H1 (cell line): ENCODE results near the gene RASGRP1.

Experiments used
- EP300 ChIP-seq, 2 experiments: IDR thresholded peaks; 1 replicate in 1 of 2; 2 replicates in 1 of 2; pipeline ENCODE4 v1.6.1; 2011 to 2012; ENCODE audit warnings: low read depth in 2 of 2, low read length in 2 of 2, mild to moderate bottlenecking in 2 of 2, borderline replicate concordance in 1 of 2, inconsistent platforms in 1 of 2, moderate library complexity in 1 of 2
- TF ChIP-seq, protein P1 (sequence below), 3 experiments: IDR thresholded peaks; 1 replicate in 2 of 3; 2 replicates in 1 of 3; pipeline versions ENCODE4 v1.5.1 to v1.6.1; 2011; ENCODE audit warnings: low read length in 3 of 3, mild to moderate bottlenecking in 3 of 3, inconsistent platforms in 2 of 3, low read depth in 1 of 3, moderate library complexity in 1 of 3; ENCODE audit not compliant: insufficient read depth in 1 of 3; ENCODE audit errors: control extremely low read depth in 1 of 3

DNA sequence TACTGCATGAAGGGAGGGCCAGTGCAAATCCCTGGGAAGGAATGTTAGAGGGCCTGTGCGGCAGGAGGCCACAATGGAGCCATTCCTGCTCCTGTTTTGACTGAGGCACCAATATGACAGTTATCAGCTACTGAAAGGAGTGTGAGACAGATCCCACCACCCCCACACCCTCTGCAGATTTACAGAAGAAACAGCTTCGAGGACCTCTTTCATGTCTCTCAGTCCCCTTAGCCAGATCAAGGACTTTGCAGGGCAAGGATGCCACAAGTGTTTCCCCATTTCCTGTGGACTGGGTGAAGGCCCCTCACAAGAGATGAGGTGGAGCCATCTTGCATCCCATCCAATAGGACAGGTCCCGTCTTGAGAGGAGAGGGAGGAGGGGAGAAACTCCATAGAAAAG, 48.5 kb upstream of the RASGRP1 start:
- TF ChIP-seq, protein P1, sequence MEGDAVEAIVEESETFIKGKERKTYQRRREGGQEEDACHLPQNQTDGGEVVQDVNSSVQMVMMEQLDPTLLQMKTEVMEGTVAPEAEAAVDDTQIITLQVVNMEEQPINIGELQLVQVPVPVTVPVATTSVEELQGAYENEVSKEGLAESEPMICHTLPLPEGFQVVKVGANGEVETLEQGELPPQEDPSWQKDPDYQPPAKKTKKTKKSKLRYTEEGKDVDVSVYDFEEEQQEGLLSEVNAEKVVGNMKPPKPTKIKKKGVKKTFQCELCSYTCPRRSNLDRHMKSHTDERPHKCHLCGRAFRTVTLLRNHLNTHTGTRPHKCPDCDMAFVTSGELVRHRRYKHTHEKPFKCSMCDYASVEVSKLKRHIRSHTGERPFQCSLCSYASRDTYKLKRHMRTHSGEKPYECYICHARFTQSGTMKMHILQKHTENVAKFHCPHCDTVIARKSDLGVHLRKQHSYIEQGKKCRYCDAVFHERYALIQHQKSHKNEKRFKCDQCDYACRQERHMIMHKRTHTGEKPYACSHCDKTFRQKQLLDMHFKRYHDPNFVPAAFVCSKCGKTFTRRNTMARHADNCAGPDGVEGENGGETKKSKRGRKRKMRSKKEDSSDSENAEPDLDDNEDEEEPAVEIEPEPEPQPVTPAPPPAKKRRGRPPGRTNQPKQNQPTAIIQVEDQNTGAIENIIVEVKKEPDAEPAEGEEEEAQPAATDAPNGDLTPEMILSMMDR (IDR thresholded peaks at IDR 0.05; ENCODE audit: control extremely low read depth in 1 of 3, insufficient read depth in 1 of 3, low read depth in 1 of 3, low read length in 3 of 3): no peak
- TF ChIP-seq EP300 (IDR thresholded peaks at IDR 0.05; ENCODE audit: borderline replicate concordance in 1 of 2, low read depth in 2 of 2, low read length in 2 of 2): no peak
